GM06990 (cell line): ENCODE data around the gene RAPGEF2.

Experiments
- DNase-seq: peaks from one replicate; pipeline ENCODE4 v3.0.0-alpha.2; 2011; ENCODE audit not compliant: insufficient read length; ENCODE audit errors: extremely low read depth
- H3K27me3 ChIP-seq: replicated peaks from 2 replicates; pipeline ENCODE4 v1.6.0; 2011; ENCODE audit warnings: low read length; ENCODE audit not compliant: control insufficient read depth, insufficient read depth
- H3K36me3 ChIP-seq: 2 replicates; pipeline ENCODE4 v1.5.1; 2011; ENCODE audit warnings: low read length; ENCODE audit not compliant: control insufficient read depth, insufficient read depth
- H3K4me3 ChIP-seq: replicated peaks from 2 replicates; pipeline ENCODE4 v1.5.1; 2011; ENCODE audit warnings: low read depth, mild to moderate bottlenecking, control low read depth, low read length
- CTCF ChIP-seq: IDR thresholded peaks from 2 replicates; pipeline ENCODE4 v1.5.1; 2011; ENCODE audit warnings: low read length, control low read depth, mild to moderate bottlenecking, inconsistent platforms; ENCODE audit not compliant: insufficient read depth, poor library complexity, severe bottlenecking

Gene RAPGEF2

GRCh38 chr4:159382856-159383561 lies 280.1 kb downstream of the RAPGEF2 start:
- no peaks in the 10 kb centered on the region for H3K27me3 ChIP-seq
- TF ChIP-seq CTCF, result no peak
- H3K4me3 ChIP-seq, result no peak overlapping the region
- no peak for DNase-seq
- H3K36me3 ChIP-seq, result no peaks in the 10 kb centered on the region

- TF ChIP-seq CTCF, result no peak
- DNase-seq, result no peak
These were observed 280.7 kb downstream of the RAPGEF2 start for GRCh38 chr4:159383562-159383931.

GRCh38 chr4:159384017-159384416 lies 281.1 kb downstream of the RAPGEF2 start:
- no peaks in the 10 kb centered on the region for H3K27me3 ChIP-seq
- TF ChIP-seq CTCF, result no peak
- no peak overlapping the region for H3K4me3 ChIP-seq
- no peak for DNase-seq
- H3K36me3 ChIP-seq, result no peaks in the 10 kb centered on the region

More at GRCh38 chr4:159383562-159383931, 280.7 kb downstream of the RAPGEF2 start:
- Histone ChIP-seq H3K4me3 (no peak overlapping the region), H3K36me3 (no peaks in the 10 kb centered on the region), H3K27me3 (no peaks in the 10 kb centered on the region)

GRCh38 chr4:159384632-159385031 lies 281.8 kb downstream of the RAPGEF2 start:
- Histone ChIP-seq H3K36me3 (no peaks in the 10 kb centered on the region), H3K27me3 (no peaks in the 10 kb centered on the region), H3K4me3 (no peak overlapping the region)
- no peak for TF ChIP-seq CTCF
- DNase-seq, result no peak

GRCh38 chr4:159386620-159387019 lies 283.7 kb downstream of the RAPGEF2 start:
- no peak for TF ChIP-seq CTCF
- Histone ChIP-seq H3K4me3 (no peak overlapping the region), H3K36me3 (no peaks in the 10 kb centered on the region), H3K27me3 (no peaks in the 10 kb centered on the region)
- no peak for DNase-seq

GRCh38 chr4:159389756-159390155 lies 286.9 kb downstream of the RAPGEF2 start:
- H3K4me3 ChIP-seq, result no peak overlapping the region
- DNase-seq, result no peak
- H3K27me3 ChIP-seq, result no peaks in the 10 kb centered on the region
- TF ChIP-seq CTCF, result no peak
- no peaks in the 10 kb centered on the region for H3K36me3 ChIP-seq
